Measurements from ENCODE around the gene UBFD1.

UBFD1 gene

DNA sequence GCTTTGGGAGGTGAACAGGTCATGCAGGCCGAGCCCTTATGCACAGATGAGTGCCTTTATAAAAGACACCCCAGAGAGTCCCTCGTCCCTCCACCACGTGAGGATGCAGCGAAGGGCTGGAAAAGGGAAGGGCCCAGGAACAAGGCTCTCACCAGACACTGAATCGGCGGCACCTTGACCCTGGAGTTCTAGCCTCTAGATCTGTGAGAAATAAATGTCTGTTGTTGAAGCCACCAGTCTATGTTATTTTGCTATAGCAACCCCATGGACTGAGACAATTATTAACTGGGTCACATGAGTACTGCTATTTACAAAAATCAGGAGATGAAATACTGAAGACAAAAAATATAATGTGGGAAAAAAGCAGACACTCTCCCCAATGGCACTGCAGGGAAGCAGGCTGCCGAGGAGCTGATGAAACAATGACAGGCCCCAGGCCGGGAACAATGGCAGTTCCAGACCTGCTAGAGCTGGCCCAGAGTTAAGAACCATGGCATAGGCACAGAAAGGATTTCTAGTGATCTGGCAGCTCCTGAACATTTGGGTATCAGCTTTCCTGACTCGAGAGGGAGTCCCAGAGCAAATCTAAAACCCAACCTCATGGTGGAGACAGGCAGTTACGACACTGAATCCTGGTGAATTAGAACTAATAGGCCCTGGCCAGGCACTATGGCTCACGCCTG lies 29.4 kb upstream of the UBFD1 start:
- TF ChIP-seq, protein P1, sequence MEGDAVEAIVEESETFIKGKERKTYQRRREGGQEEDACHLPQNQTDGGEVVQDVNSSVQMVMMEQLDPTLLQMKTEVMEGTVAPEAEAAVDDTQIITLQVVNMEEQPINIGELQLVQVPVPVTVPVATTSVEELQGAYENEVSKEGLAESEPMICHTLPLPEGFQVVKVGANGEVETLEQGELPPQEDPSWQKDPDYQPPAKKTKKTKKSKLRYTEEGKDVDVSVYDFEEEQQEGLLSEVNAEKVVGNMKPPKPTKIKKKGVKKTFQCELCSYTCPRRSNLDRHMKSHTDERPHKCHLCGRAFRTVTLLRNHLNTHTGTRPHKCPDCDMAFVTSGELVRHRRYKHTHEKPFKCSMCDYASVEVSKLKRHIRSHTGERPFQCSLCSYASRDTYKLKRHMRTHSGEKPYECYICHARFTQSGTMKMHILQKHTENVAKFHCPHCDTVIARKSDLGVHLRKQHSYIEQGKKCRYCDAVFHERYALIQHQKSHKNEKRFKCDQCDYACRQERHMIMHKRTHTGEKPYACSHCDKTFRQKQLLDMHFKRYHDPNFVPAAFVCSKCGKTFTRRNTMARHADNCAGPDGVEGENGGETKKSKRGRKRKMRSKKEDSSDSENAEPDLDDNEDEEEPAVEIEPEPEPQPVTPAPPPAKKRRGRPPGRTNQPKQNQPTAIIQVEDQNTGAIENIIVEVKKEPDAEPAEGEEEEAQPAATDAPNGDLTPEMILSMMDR (conservative IDR thresholded peaks at IDR 0.05; ENCODE audit: low read depth, low read length) = no peak
- no peak overlapping the region for H3K4me3 ChIP-seq (ENCODE audit: low read depth, low read length)
- DNase-seq (ENCODE audit: low read depth) = no peak

DNA sequence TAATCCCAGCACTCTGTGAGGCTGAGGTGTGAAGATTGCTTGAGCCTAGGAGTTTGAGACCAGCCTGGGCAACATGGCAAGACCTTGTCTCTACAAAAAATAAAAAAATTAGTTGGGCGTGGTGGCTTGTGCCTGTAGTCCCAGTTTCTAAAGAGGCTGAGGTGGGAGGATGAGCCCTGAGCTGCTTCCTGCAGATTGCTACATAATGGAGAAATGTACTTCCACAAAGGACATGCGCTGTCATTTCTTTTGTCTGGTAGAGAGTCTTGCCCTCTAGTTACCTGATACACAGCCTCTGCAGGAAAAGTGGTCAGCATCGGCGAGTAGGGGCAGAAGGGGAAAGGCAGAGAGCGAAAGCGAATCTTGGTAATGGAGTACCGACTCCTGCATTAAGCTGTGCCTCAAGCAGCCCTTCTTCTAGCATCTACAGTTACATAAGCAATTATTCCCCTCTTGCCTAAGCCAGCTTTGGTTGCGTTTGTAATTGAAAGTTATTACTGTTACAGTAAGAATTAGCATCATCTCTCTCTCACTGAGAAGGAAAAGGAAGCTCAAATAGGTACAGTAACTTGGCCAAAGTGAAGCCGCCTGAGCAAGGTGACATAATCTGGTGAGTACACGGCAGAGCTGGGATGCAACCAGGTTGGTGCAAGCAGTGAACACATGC lies 28.8 kb upstream of the UBFD1 start:
- TF ChIP-seq, protein P1 (conservative IDR thresholded peaks at IDR 0.05; ENCODE audit: low read depth, low read length) = no peak
- H3K4me3 ChIP-seq (ENCODE audit: low read depth, low read length) = no peak overlapping the region
- no peak for DNase-seq (ENCODE audit: low read depth)

DNA sequence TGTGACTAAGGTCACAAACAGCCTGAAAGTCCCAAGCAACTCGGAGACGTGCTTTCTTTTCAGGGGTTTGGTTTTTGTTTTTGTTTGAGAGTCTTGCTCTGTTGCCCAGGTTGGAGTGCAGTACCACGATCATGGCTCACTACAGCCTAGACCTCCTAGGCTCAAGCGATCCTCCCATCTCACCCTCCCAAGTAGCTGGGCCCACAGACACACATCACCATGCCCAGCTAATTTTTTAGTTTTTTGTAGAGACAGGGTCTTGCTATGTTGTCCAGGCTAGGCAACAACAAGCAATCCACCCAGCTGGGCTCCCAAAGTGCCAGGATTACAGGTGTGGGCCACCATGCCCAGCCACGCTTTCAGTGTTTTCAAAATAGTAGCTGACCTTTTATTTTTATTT lies 27.5 kb upstream of the UBFD1 start:
- DNase-seq (ENCODE audit: low read depth) = no peak
- TF ChIP-seq, protein P1 (conservative IDR thresholded peaks at IDR 0.05; ENCODE audit: low read depth, low read length) = no peak
- H3K4me3 ChIP-seq (ENCODE audit: low read depth, low read length) = no peak overlapping the region

DNA sequence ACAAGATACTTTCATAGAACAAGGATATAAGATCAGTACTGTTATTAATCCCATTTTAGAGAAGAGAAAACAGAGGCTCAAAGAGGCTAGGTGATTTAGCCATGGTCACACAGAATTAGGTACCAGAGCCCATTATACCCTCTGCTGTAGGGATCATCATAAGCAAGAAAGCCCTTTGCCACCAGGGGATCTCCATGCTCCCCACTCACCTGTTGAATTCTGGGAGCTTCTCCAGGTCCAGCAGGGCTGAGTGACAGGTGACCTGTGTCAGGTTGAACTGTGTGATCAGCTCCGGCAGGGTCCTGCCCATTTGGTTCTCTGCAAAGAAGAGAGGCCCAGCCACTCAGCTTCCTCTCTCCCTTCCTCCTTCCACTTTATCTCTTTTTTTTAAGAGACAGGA lies 25.1 kb upstream of the UBFD1 start:
- H3K4me3 ChIP-seq (ENCODE audit: low read depth, low read length) = no peak overlapping the region
- TF ChIP-seq, protein P1 (conservative IDR thresholded peaks at IDR 0.05; ENCODE audit: low read depth, low read length) = no peak

DNA sequence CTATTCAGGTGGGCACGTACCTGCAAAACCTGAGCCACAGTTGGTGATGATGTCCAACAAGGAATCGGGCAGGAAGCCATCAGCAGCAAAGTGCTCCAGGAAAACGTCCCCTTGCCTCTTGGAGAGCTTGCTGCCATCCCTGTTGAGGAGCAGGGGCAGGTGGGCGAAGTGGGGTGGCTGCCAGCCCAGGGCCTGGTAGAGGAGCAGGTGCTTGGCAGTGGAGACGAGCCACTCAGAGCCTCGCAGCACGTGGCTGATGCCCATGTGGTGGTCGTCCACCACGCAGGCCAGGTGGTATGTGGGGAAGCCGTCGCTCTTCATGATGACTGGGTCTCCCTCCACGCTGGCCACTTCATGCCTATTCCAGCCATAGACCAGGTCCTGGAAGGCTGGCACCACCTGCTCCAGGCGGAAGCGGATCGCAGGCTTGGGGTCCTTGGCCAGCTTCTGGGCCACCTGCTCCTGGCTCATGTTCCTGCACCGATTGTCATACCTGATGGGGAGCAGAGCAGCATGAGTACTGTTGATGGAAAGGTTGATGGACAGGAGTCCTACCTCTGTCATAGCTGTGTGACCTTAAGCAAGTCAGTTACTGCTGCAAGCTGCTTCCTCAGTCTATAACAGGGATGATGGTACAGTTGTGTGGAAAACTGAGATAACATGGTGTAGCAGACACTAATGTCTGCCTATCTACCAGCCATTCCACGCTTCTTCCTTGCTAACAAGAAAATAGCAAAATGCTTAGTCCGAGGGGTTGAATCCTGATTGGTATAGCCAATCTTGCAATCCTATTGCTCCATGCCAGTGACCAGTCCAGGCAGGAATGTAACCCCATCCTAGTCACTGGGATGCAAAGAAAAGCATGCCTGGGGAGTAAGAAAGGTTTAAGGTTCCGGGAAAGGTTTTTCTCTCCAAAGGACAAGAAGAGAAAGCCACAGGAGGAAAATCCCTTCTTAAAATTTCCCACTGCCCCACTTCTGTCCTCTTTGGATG lies 22.4 kb upstream of the UBFD1 start:
- DNase-seq (ENCODE audit: low read depth) = no peak
- TF ChIP-seq, protein P1 (conservative IDR thresholded peaks at IDR 0.05; ENCODE audit: low read depth, low read length) = no peak
- H3K4me3 ChIP-seq (ENCODE audit: low read depth, low read length) = no peak overlapping the region

More for the DNA sequence above, 25.1 kb upstream of the UBFD1 start:
- DNase-seq (ENCODE audit: low read depth) = no peak

DNA sequence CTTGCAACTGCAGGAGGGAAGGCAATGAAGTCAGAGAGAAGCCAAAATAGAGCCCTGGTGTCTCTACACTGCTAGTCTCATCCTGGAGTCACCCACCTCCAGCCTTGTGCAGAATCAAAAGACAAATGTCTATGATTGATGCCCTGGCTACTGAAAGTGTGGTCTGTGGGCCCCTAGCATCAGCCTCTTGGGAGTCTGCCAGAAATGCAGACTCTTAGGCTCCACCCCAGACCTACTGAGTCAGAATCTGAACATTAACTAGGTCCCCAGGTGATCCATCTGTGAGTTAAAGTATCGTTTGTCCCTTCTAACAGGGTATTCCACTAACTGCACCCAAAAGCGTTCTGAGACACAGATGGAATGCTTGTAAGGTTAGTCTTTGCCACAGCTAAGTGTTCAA lies 21.6 kb upstream of the UBFD1 start:
- H3K4me3 ChIP-seq (ENCODE audit: low read depth, low read length) = no peak overlapping the region
- TF ChIP-seq, protein P1 (conservative IDR thresholded peaks at IDR 0.05; ENCODE audit: low read depth, low read length) = no peak
- no peak for DNase-seq (ENCODE audit: low read depth)
